CD4-positive, alpha-beta T cell (primary cell): ENCODE data around the gene NTM. TPM values are rescaled to one million over a fixed set of nuclear protein-coding genes. Genes with fewer than 3 reads are reported as not detected.

Experiments
- ATAC-seq: fragments of 200-7000 bp; cut with Tn5 transposase; one replicate; pipeline ENCODE4 v1.10.0; 2022; ENCODE audit warnings: mild to moderate bottlenecking; ENCODE audit not compliant: poor library complexity
- CTCF ChIA-PET: fragments of 350-600 bp; sonication (Branson Sonifier 250); formaldehyde crosslinking; loops from one replicate; lab custom pipeline; 2021; ENCODE audit warnings: antibody characterized with exemption, inconsistent platforms; lab: Charles Lee
- POLR2A ChIA-PET: fragments of 350-600 bp; sonication (Branson Sonifier 250); formaldehyde crosslinking; loops from one replicate; lab custom pipeline; 2021; ENCODE audit warnings: antibody characterized with exemption, inconsistent platforms; lab: Charles Lee
- DNase-seq, 14 experiments: peaks; one replicate each; pipeline ENCODE4 v3.0.0-alpha.2; 2013 to 2020; ENCODE audit warnings: mixed read lengths in 2 of 14
- H3K27ac ChIP-seq, 2 donors: one replicate each; pipeline versions ENCODE4 v1.5.1 to v1.7.0; 2013; ENCODE audit warnings: low read length in 2 of 2, low read depth in 1 of 2, mild to moderate bottlenecking in 1 of 2
- H3K27me3 ChIP-seq, 2 experiments: 1 replicate in 1 of 2; 2 replicates in 1 of 2; pipeline versions ENCODE4 v1.6.1 to v1.7.0; 2013; ENCODE audit warnings: low read length in 2 of 2, control low read depth in 1 of 2, mild to moderate bottlenecking in 1 of 2, moderate library complexity in 1 of 2; ENCODE audit not compliant: insufficient read depth in 2 of 2, control insufficient read depth in 1 of 2
- H3K36me3 ChIP-seq: one replicate; pipeline ENCODE4 v1.6.1; 2013; ENCODE audit warnings: low read length, control low read depth; ENCODE audit not compliant: insufficient read depth
- H3K4me1 ChIP-seq: one replicate; pipeline ENCODE4 v1.6.1; 2013; ENCODE audit warnings: low read length, control low read depth; ENCODE audit not compliant: insufficient read depth
- H3K4me3 ChIP-seq: one replicate; pipeline ENCODE4 v1.5.1; 2013; ENCODE audit warnings: mild to moderate bottlenecking, low read length, moderate library complexity
- H3K9me3 ChIP-seq, 2 experiments: 1 replicate in 1 of 2; 2 replicates in 1 of 2; pipeline versions ENCODE4 v1.6.1 to v1.7.0; 2013; ENCODE audit warnings: low read length in 2 of 2, mild to moderate bottlenecking in 2 of 2, control low read depth in 1 of 2, moderate library complexity in 1 of 2; ENCODE audit not compliant: control insufficient read depth in 1 of 2, insufficient read depth in 1 of 2
- H3K27ac Mint-ChIP-seq: one replicate; pipeline ENCODE4 v1.8.0; 2020; ENCODE audit warnings: mixed read lengths
- H3K27me3 Mint-ChIP-seq: one replicate; pipeline ENCODE4 v1.8.0; 2021; ENCODE audit warnings: mixed read lengths
- H3K36me3 Mint-ChIP-seq: one replicate; pipeline ENCODE4 v1.8.0; 2021; ENCODE audit warnings: low read depth, mixed read lengths
- H3K4me1 Mint-ChIP-seq: one replicate; pipeline ENCODE4 v1.8.0; 2021; ENCODE audit warnings: low read depth, mixed read lengths
- H3K4me3 Mint-ChIP-seq: one replicate; pipeline ENCODE4 v1.8.0; 2020; ENCODE audit warnings: mild to moderate bottlenecking, mixed read lengths
- H3K9me3 Mint-ChIP-seq: one replicate; pipeline ENCODE4 v1.8.0; 2020; ENCODE audit warnings: mixed read lengths
- CTCF ChIP-seq: fragments of 200-600 bp; IDR thresholded peaks from one replicate; pipeline ENCODE4 v1.8.0; 2022; ENCODE audit warnings: antibody characterized with exemption, mild to moderate bottlenecking
- intact Hi-C, 2 experiments: fragments of 100-400 bp; cut with DNase I in 1 of 2; cut with micrococcal nuclease in 1 of 2; formaldehyde crosslinking; loops; one replicate each; pipeline versions ENCODE4 v1.15.1 to v1.9.0; 2023 to 2025; cut with DNase I, micrococcal nuclease
- total RNA-seq, 174 experiments: library from RNA in 2 of 174; stranded (reverse) in 2 of 174; gene quantifications; one replicate each; pipeline ENCODE4 v1.2.3 and lab custom pipeline; 2021 to 2026

NTM gene
- total RNA-seq, 2 experiments from 2014 or later, result not detected

GRCh38 chr11:131942878-131943277 lies 572.5 kb downstream of the NTM start:
- no peaks in the 10 kb centered on the region for H3K27me3 Mint-ChIP-seq
- TF ChIP-seq CTCF, result no peak
- intact Hi-C loops, result no loop called here
- no peak overlapping the region for H3K4me3 ChIP-seq
- no peak overlapping the region for H3K4me3 Mint-ChIP-seq
- ChIA-PET POLR2A (no interaction called here), CTCF (no interaction called here)
- H3K9me3 Mint-ChIP-seq, result no peaks in the 10 kb centered on the region
- no peak for DNase-seq
- no peaks in the 10 kb centered on the region for H3K27me3 ChIP-seq
- H3K9me3 ChIP-seq, result peaks cover 0 to 6% of the 10 kb centered on the region in 2 experiments
- no peaks in the 10 kb centered on the region for H3K4me1 ChIP-seq
- ATAC-seq, result no peak
- H3K4me1 Mint-ChIP-seq, result no peaks in the 10 kb centered on the region
- H3K36me3 Mint-ChIP-seq, result no peaks in the 10 kb centered on the region
- H3K27ac Mint-ChIP-seq, result no peak overlapping the region
- H3K27ac ChIP-seq, result no peak overlapping the region
- no peaks in the 10 kb centered on the region for H3K36me3 ChIP-seq

GRCh38 chr11:131943295-131943694 lies 572.9 kb downstream of the NTM start:
- H3K27ac ChIP-seq, result no peak overlapping the region
- no peaks in the 10 kb centered on the region for H3K27me3 ChIP-seq
- H3K4me1 ChIP-seq, result no peaks in the 10 kb centered on the region
- Mint-ChIP-seq H3K9me3 (no peaks in the 10 kb centered on the region), H3K27ac (no peak overlapping the region), H3K4me1 (no peaks in the 10 kb centered on the region), H3K27me3 (no peaks in the 10 kb centered on the region), H3K4me3 (no peak overlapping the region), H3K36me3 (no peaks in the 10 kb centered on the region)
- intact Hi-C loops, result no loop called here
- ChIA-PET CTCF (no interaction called here), POLR2A (no interaction called here)
- no peak for TF ChIP-seq CTCF
- H3K36me3 ChIP-seq, result no peaks in the 10 kb centered on the region
- ATAC-seq, result no peak
- H3K9me3 ChIP-seq, result peaks cover 0 to 5% of the 10 kb centered on the region in 2 experiments
- DNase-seq, result no peak
- no peak overlapping the region for H3K4me3 ChIP-seq

- Histone ChIP-seq H3K4me3 (no peak overlapping the region), H3K27me3 (no peaks in the 10 kb centered on the region), H3K9me3 (peaks cover 0 to 4% of the 10 kb centered on the region in 2 experiments), H3K4me1 (no peaks in the 10 kb centered on the region), H3K27ac (no peak overlapping the region), H3K36me3 (no peaks in the 10 kb centered on the region)
- Mint-ChIP-seq H3K4me1 (no peaks in the 10 kb centered on the region), H3K4me3 (no peak overlapping the region), H3K9me3 (no peaks in the 10 kb centered on the region), H3K36me3 (no peaks in the 10 kb centered on the region), H3K27ac (no peak overlapping the region), H3K27me3 (no peaks in the 10 kb centered on the region)
- CTCF ChIA-PET, result no interaction called here
- intact Hi-C loops, result no loop called here
- TF ChIP-seq CTCF, result no peak
- DNase-seq, result no peak
- no peak for ATAC-seq
- POLR2A ChIA-PET, result no interaction called here
These were observed 574.3 kb downstream of the NTM start for GRCh38 chr11:131944736-131945135.
